ENCODE measurements around the gene FAM83F.

GRCh38 chr22:39967103-39967829, 27.5 kb upstream of the FAM83F start:
- TF ChIP-seq POLR2A (IDR thresholded peaks at IDR 0.05) (no peak), CTCF (IDR thresholded peaks at IDR 0.05) (no peak), POLR2AphosphoS5 (IDR thresholded peaks at IDR 0.05; ENCODE audit: insufficient read depth in 1 of 2, low read depth in 1 of 2) (no peak)

Data from vagina (tissue), 2 donors.